Measurements from ENCODE around the gene DHRS7B.

Gene DHRS7B

GRCh38 chr17:21152731-21153130 lies 26.0 kb downstream of the DHRS7B start:
- no peak for DNase-seq (ENCODE audit: low spot score)
- no peak for FAIRE-seq

- DNase-seq (ENCODE audit: low spot score) (no peak), FAIRE-seq (no peak)
These were observed 31.0 kb downstream of the DHRS7B start for GRCh38 chr17:21157586-21158370.

DNA sequence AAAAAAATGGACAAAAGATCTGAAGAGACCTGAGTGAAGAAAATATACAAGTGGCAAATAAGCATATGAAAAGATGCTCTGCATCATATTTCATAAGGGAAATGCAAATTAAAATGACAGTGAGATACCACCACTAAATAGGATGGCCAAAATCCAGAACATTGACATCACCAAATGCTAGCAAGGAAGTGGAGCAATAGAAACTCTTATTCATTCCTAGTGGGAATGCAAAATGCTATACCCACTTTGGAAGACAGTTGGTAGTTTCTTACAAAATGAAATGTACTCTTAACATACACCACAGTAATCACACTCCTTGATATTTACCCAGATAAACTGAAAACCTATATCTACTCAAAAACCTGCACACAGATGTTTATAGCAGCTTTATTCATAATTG lies 33.6 kb downstream of the DHRS7B start:
- DNase-seq (ENCODE audit: low spot score) (no peak), FAIRE-seq (no peak)

GRCh38 chr17:21161498-21162393 lies 35.0 kb downstream of the DHRS7B start:
- FAIRE-seq: no peak

GRCh38 chr17:21162394-21162775 lies 35.6 kb downstream of the DHRS7B start:
- no peak for FAIRE-seq
- DNase-seq (ENCODE audit: low spot score): no peak

More at GRCh38 chr17:21161498-21162393, 35.0 kb downstream of the DHRS7B start:
- DNase-seq (ENCODE audit: low spot score): no peak

DNA sequence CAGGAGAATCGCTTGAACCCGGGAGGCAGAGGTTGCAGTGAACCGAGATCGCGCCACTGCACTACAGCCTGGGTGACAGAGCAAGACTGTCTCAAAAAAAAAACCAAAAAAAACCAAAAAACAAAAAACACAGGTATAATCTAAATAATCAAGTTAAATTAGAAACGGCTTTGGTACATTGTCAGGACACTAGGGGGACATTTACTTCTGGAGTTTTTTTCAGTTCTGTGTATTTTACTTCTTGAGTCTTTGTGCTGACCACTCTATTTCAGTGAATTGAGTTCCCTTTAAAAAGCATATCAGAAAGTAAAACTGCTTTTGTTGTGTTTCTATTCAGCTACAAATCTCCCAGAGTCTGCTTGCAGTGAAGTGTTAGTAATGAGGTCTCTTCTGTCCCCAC lies 36.3 kb downstream of the DHRS7B start:
- DNase-seq (ENCODE audit: low spot score) (no peak), FAIRE-seq (no peak)

DNA sequence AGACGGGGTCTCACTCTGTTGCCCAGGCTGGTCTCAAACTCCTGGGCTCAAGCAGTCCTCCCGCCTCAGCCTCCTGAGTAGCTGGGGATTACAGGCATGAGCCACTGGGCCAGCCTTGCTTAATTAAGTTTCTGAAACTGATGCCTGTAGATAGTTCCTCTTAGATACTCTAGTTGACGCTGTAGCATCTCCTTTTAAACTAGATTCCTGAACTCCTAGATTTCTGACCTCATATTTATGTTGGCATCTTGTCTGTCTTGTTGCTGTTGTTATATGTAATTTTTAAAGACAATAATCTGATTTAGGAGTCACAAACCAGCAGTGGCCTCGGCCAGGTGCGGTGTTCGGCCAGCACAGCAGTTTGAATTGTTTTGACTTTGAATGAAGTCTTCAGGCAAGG lies 37.5 kb downstream of the DHRS7B start:
- no peak for FAIRE-seq
- DNase-seq (ENCODE audit: low spot score): no peak

GRCh38 chr17:21164620-21165019 lies 37.9 kb downstream of the DHRS7B start:
- DNase-seq (ENCODE audit: low spot score) (no peak), FAIRE-seq (no peak)

DNA sequence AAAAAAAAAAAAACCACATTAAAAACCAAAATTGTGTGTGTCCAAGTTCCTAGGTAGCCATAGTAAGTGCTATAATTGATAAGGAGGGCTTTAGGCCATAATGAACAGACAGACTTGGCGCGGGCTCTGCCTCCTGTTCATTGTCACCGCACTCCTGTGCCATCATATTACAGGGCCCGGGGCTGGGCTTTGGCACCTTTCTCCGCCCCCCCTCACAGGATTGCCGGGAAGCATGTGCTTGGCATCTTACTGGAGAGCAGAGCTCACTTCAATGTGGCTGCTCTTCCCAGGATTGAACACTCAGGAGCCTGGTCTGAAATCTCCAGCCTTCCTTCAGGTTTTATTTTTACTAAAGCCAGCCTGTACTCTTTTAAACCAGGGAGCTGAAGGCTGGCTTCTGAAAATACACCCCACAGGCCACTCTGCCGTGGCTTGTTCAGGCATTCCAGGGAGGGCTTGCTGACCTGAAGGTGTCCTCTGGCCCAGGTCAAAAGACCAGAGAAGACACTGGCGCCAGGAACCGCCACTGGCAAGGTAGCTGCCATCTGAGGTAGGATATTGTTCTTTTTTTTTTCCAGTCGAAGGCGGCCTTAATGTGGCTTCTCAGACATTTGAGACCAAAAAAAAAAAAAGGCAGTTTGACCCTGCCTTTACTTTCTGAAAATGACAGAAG lies 39.3 kb downstream of the DHRS7B start:
- FAIRE-seq (no peak), DNase-seq (ENCODE audit: low spot score) (no peak)

- FAIRE-seq: no peak
- DNase-seq (ENCODE audit: low spot score): no peak
These were observed 39.9 kb downstream of the DHRS7B start for GRCh38 chr17:21166595-21167210.

- no peak for FAIRE-seq
- DNase-seq (ENCODE audit: low spot score): no peak
These were observed 40.5 kb downstream of the DHRS7B start for GRCh38 chr17:21167303-21167702.

- DNase-seq (ENCODE audit: low spot score): no peak
- no peak for FAIRE-seq
These were observed 41.7 kb downstream of the DHRS7B start for GRCh38 chr17:21168555-21168865.

- no peak for FAIRE-seq
- DNase-seq (ENCODE audit: low spot score): no peak
These were observed 42.7 kb downstream of the DHRS7B start for GRCh38 chr17:21169496-21169895.

- DNase-seq (ENCODE audit: low spot score) (no peak), FAIRE-seq (no peak)
These were observed 44.0 kb downstream of the DHRS7B start for GRCh38 chr17:21170809-21171208.

DNA sequence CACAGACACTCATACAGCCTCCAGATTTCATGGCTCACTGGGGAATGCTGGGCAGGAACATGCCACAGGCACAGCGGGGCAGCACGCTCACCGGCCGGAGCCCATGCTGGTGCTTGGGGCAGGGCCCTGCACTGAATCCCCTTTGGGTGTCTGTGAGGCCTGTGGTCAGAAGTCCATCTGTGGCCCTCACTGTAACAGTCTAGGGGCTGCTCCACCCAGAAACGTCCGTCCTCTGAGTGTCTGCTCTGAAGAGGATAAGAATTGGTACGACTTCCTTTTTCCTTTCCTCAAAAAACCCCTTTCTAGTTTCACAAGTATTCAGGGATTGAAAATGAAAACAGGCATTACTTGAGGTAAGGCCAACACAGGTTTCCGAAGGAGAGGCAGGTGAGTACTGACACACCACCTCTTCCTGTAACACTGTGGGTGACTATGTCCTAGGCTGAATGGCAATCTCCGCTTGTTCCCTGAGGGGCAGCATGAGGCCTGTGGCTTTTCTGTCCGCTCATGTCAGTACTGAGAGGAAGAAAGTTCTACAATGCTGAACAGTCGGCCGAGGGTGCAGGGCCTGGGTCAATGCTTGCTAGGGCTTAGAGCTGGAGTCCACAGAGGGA lies 44.7 kb downstream of the DHRS7B start:
- FAIRE-seq: no peak

DNA sequence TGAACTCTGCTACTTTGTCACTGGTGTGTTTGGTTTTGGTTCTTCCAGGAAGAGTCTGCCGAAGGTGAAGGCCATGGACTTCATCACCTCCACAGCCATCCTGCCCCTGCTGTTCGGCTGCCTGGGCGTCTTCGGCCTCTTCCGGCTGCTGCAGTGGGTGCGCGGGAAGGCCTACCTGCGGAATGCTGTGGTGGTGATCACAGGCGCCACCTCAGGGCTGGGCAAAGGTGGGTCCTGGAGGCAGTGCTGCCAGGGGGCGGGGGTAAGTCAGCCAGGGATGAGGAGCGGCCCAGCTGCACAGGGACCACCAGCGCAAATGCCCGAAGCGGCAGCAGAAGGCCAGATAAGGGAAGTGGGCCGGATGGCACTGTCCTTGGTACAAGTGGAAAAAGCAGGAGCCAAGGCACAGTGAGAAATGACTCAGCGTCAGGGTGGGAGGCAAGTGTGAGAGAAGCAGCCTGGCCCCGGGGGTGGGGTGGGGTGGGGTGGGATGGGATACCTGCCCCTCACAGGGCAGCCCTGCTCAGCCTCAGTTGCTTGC lies 45.3 kb downstream of the DHRS7B start:
- no peak for FAIRE-seq

More for the DNA sequence above, 44.7 kb downstream of the DHRS7B start:
- DNase-seq (ENCODE audit: low spot score): no peak

GRCh38 chr17:21172846-21173245 lies 46.1 kb downstream of the DHRS7B start:
- DNase-seq (ENCODE audit: low spot score): no peak
- FAIRE-seq: no peak

More for the DNA sequence above, 45.3 kb downstream of the DHRS7B start:
- no peak for DNase-seq (ENCODE audit: low spot score)

DNA sequence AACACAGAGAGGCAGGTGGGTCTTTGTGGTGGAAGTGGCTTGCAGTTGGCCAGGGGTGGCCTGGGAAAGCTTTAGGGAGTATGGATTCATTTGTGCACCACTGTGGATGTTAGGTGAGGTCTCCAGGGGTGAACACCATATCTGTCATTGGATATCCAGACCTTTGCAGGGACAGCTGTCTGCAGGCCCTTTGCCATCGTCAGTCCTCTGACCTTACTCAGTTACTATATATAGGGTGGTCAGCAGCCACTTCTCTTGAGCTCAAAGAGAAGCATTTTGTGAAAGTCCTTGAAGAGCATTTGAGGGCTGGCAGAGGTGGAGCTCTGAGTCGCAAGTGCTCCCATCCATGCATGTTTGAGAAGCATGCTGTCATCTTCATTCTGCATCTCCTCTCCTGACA lies 46.8 kb downstream of the DHRS7B start:
- DNase-seq (ENCODE audit: low spot score) (no peak), FAIRE-seq (no peak)

- no peak for FAIRE-seq
- no peak for DNase-seq (ENCODE audit: low spot score)
These were observed 47.4 kb downstream of the DHRS7B start for GRCh38 chr17:21174186-21174585.

GRCh38 chr17:21174713-21175112 lies 47.9 kb downstream of the DHRS7B start:
- no peak for FAIRE-seq
- no peak for DNase-seq (ENCODE audit: low spot score)
